Measurements from ENCODE around the gene VSTM4. TPM values are rescaled to one million over a fixed set of nuclear protein-coding genes. Genes with fewer than 3 reads are reported as not detected.

The VSTM4 gene
- total RNA-seq, result 0.11 TPM in 1 of 2 replicates, not detected in the other

DNA sequence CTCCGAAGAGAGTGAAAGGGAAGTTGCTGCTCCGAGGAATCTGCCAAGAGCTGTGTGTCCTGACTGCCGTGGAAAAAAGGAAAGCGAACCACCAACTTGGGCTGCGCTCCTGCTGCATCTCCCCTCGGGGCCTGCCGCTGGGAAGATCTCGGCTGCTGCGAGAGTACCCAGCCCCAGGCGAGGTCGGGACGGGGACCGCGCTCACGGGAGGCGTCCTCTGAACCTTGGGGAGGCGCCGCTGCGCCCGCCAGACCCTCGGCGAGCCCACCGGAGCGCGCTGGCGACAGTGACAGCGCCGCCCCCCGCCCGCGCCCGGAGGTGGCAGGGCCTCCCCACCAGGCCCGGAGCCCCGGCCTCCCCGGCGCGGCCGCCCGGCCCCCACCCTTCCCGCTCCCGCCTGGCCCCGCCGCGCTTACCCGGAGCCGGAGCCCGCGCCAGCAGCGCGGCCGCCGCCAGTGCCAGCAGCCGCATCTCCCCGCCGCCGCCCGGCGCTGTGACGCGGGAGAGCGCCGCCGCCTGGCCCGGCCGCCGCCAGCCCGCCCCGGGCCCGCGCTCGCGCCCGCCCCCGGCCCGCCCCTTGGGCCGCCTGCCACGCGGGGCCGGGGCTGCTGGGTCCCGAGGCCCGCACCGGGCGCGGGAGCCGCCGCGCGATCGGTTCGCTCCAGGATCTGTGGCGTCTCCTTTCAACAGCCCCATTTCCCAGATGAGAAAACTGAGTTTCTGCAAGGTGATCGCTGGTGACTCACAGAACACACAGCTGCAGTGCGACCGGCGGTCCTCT lies at the start of gene VSTM4:
TSS of gene VSTM4 (minus strand) at position 508 of the 781 bp plus-strand sequence. CDS start at position 471, 37 bp downstream.

GRCh38 chr10:49133706-49134248 lies 18.5 kb upstream of the VSTM4 start, which contains the start of gene FAM170B:
Gene FAM170B (minus strand): TSS chr10:49134021. CDS start chr10:49133918, 103 bp downstream.

Other genes starting within 250 kb of the VSTM4 start
- gene LRRC18, start 175.7 kb downstream of the VSTM4 start, total RNA-seq, result not detected in 2 replicates
- gene FAM170B, start 18.5 kb upstream of the VSTM4 start, total RNA-seq, result not detected in 2 replicates
- not detected in 2 replicates for gene TMEM273, start 72.9 kb upstream of the VSTM4 start, total RNA-seq
- not detected in 2 replicates for gene C10orf71, start 183.6 kb upstream of the VSTM4 start, total RNA-seq

Measured in hair follicular keratinocyte (primary cell).